Right ventricle myocardium inferior (tissue), 1 donor: ENCODE measurements around the gene TXNDC8. TPM values are rescaled to one million over a fixed set of nuclear protein-coding genes. Genes with fewer than 3 reads are reported as not detected.
"Not testable (repeated sequence)": the region's sequence is repeated elsewhere in the genome, so short reads cannot be mapped to it uniquely, and the experiment has no call there.

Source experiments
- ATAC-seq: fragments of 200-7000 bp; cut with Tn5 transposase; one replicate; pipeline ENCODE4 v1.9.1; 2020; ENCODE audit warnings: mild to moderate bottlenecking, moderate library complexity
- DNase-seq: peaks from one replicate; pipeline ENCODE4 v3.0.0; 2021; ENCODE audit errors: missing footprints
- intact Hi-C: fragments of 100-400 bp; cut with DNase I; formaldehyde crosslinking; loops from one replicate; pipeline ENCODE4 v1.11.0; 2022
- long read RNA-seq: library from polyadenylated mRNA; unstranded; transcript quantifications from one replicate; pipeline ENCODE4 v2.0.0, GENCODE V29; 2021
- total RNA-seq: library from RNA; stranded (reverse); fragmentation: NEBNext Ultra II Directional; extraction: Animal tissue kit (Norgen Biotek cat#: 25700); gene quantifications from one replicate; pipeline ENCODE4 v1.2.1, GENCODE V29; 2021
- donor health status: DM: no; HTN: yes; CAD: no; lungs with severe emphysema.

Gene TXNDC8
- not detected for total RNA-seq
- long read RNA-seq, result 0 reads

- DNase-seq (no peak), ATAC-seq (no peak)
- intact Hi-C loops, result no loop called here
These were observed at the start of gene TXNDC8 for GRCh38 chr9:110337727-110338126. Gene TXNDC8 (minus strand): TSS chr9:110337863.

DNA sequence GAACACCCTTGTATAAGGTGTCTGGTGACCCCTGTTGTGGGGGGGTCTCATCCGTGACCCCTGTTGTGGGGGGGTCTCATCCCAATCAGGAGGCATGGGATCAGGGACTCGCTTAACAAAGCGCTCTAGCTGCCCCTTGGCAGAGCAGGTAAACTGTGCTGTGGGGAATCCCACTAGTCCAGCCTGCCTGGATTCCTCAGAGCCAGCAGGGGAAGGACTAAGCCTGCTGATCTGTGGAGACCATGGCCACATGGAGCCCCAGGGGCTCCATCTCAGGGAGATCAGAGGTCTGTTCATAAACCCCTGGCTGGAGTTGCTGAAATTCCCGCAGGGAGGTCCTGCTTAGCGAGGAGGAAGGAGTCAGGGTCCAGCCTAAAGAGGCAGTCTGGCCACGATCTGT is 45.8 kb upstream of the TXNDC8 start:
- ATAC-seq, result no peak
- intact Hi-C loops, result no loop called here
- DNase-seq, result no peak

DNA sequence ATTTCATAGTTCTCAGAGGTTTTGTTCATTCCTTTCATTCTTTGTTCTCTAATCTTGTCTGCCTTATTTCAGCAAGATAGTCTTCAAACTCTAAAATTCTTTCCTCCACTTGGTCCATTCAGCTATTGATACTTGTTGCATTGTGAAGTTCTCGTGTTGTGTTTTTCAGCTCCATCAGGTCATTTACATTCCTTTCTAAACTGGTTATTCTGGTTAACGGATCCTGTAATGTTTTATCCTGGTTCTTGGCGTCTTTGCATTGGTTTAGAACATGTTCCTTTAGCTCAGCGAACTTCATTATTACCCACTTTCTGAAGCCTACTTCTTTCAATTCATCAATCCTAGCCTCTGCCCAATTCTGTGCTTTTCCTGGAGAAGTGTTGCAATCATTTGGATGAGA is 45.1 kb upstream of the TXNDC8 start:
- ATAC-seq (no peak), DNase-seq (no peak)
- intact Hi-C loops, result no loop called here

DNA sequence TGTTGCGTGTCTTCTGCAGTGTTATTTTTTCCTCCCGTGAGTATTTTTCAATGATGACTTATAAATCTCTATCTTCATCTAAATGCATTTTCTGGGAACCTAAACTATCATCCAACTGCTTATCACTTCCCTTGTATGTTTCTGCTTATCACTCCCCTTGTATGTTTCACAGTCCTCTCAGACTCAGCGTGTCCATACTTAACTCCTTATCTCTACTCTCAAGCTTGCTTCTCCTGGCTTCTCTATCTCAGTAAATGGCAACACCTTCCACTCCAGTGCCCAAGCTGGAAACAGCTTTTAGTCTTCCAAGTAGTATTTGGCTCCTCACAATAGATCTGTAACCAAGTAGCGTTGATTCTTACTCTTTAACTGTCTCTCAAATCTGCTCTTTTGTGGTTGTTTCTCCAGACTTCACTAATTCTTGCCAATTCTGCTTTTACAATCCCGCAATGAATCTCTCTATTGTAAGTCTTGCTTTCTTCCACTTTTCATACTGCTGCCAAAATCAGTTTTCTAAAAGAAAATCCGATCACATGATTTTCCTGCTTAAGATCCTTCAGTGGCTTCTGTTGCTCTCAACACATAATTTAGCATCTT is 33.8 kb upstream of the TXNDC8 start:
- no peak for ATAC-seq
- no peak for DNase-seq
- intact Hi-C loops, result no loop called here

DNA sequence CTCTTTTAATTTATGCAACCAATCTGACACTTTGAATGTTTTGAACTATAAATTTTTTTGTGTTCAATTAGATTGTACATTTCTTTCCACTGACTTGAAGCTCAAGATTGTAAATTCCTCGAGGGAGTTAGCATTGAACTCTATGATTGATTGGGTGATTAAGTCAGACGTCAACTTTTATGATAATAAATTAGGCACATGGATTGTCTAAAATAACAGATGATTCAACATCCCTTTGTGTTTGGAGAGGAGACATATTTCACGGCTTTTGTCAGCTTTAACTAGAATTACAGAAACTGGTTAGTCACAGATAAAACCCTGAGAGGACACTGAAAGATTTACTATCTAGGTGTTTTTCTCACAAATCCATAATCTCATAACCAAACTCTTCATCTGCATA is 32.7 kb upstream of the TXNDC8 start:
- ATAC-seq (no peak), DNase-seq (no peak)
- intact Hi-C loops, result no loop called here

GRCh38 chr9:110364451-110364850 is 26.8 kb upstream of the TXNDC8 start:
- ATAC-seq (no peak), DNase-seq (no peak)
- intact Hi-C loops, result no loop called here

DNA sequence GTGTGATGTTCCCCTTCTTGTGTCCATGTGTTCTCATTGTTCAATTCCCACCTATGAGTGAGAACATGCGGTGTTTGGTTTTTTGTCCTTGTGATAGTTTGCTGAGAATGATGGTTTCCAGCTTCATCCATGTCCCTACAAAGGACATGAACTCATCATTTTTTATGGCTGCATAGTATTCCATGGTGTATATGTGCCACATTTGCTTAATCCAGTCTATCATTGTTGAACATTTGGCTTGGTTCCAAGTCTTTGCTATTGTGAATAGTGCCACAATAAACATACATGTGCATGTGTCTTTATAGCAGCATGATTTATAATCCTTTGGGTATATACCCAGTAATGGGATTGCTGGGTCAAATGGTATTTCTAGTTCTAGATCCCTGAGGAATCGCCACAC is 21.3 kb upstream of the TXNDC8 start:
- ATAC-seq, intact Hi-C loops, DNase-seq: not testable (repeated sequence)

- no peak for ATAC-seq
These were observed 19.8 kb upstream of the TXNDC8 start for GRCh38 chr9:110357505-110357904.

GRCh38 chr9:110356639-110357395 is 19.2 kb upstream of the TXNDC8 start:
- ATAC-seq (no peak), DNase-seq (no peak)
- intact Hi-C loops, result no loop called here

More at GRCh38 chr9:110357505-110357904, 19.8 kb upstream of the TXNDC8 start:
- no peak for DNase-seq
- intact Hi-C loops, result no loop called here

- no peak for DNase-seq
- no peak for ATAC-seq
- intact Hi-C loops, result no loop called here
These were observed 18.2 kb upstream of the TXNDC8 start for GRCh38 chr9:110355911-110356310.

GRCh38 chr9:110351009-110351467 is 13.4 kb upstream of the TXNDC8 start:
- DNase-seq (no peak), ATAC-seq (no peak)
- intact Hi-C loops, result no loop called here

GRCh38 chr9:110346325-110346724 is 8.7 kb upstream of the TXNDC8 start:
- intact Hi-C loops, result no loop called here
- ATAC-seq (no peak), DNase-seq (no peak)

GRCh38 chr9:110344821-110345220 is 7.2 kb upstream of the TXNDC8 start:
- intact Hi-C loops, result no loop called here
- DNase-seq (no peak), ATAC-seq (no peak)

- intact Hi-C loops, result no loop called here
- DNase-seq, result no peak
- no peak for ATAC-seq
These were observed 5.9 kb upstream of the TXNDC8 start for GRCh38 chr9:110343551-110343950.

- DNase-seq (no peak), ATAC-seq (no peak)
- intact Hi-C loops, result no loop called here
These were observed 2.6 kb upstream of the TXNDC8 start for GRCh38 chr9:110340306-110340705.

GRCh38 chr9:110338143-110338542 is 480 bp upstream of the TXNDC8 start:
- ATAC-seq (no peak), DNase-seq (no peak)
- intact Hi-C loops, result no loop called here

DNA sequence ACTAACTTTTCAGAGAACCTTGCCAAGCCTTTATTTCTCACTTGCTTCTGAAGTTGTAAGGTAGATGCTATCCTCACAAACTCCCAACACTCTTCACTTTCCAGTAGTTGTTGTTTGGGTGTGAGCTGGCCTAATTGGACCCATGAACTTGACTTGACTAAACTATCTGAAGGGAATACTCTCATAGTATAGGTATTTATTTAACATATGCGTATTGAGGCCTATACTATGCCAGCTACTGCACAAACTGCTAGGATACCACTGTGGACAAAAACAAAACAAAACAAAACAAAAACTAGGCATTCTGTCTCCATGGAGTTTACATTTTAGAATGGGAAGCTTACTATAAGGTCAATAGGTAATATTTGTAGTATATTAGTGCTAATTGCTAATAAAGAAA is 1.3 kb downstream of the TXNDC8 start:
- intact Hi-C loops, result no loop called here
- ATAC-seq, result no peak
- DNase-seq, result no peak

DNA sequence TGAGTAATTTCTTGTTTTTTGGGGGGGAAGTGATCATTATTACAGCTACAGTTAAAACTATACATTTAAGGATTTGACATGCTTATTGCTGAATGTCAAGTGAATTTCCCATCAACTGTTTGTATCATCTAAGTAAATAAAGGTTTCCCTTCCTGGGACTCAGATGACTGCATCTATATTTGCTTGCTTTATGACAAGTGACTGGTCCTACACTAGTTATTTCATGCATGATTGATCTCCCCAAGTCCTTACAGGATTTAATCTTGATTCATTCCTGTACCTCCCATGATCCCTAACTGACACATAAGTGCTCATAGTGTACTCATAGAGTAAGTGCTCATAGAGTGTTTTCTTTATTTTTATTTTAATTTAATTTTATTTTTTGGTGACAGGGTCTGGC is 2.8 kb downstream of the TXNDC8 start:
- DNase-seq (no peak), ATAC-seq (no peak)
- intact Hi-C loops, result no loop called here

DNA sequence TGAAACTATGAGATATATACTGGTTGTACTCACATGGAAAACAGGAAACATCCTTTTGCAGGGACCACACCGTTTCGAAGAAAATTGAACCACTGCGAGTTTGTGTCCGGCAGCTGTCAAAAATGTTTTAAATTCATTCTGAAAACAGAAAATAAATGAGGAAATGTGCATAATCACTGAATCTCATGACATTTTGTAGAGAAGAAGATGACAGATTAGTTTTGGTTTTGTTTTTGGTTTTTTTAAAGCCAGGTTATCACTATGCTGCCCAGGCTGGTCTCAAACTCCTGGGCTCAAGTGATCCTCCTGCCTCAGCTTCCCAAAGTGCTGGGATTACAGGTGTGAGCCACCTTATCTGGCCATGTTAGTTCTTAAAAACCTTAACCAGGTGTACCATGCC is 3.5 kb downstream of the TXNDC8 start:
- intact Hi-C loops, result no loop called here
- ATAC-seq (no peak), DNase-seq (no peak)

- no peak for DNase-seq
- intact Hi-C loops, result no loop called here
- no peak for ATAC-seq
These were observed 4.9 kb downstream of the TXNDC8 start for GRCh38 chr9:110332766-110333165.
